HUES6 (cell line): ENCODE measurements around the gene LRCOL1.
A peak's percentile ranks its signal among the peaks of the same experiment; 100 is the strongest.

ENCODE experiments used
- H3K27ac ChIP-seq: 2 replicates; pipeline ENCODE4 v1.7.0; 2013; ENCODE audit warnings: low read depth, mild to moderate bottlenecking, low read length, inconsistent platforms
- H3K27me3 ChIP-seq: 2 replicates; pipeline ENCODE4 v1.6.1; 2013; ENCODE audit warnings: low read length; ENCODE audit not compliant: control insufficient read depth, insufficient read depth
- H3K36me3 ChIP-seq: 2 replicates; pipeline ENCODE4 v1.6.1; 2013; ENCODE audit warnings: low read length; ENCODE audit not compliant: control insufficient read depth, insufficient read depth
- H3K4me1 ChIP-seq: 2 replicates; pipeline ENCODE4 v1.6.1; 2013; ENCODE audit warnings: low read length; ENCODE audit not compliant: control insufficient read depth, insufficient read depth
- H3K4me3 ChIP-seq: 2 replicates; pipeline ENCODE4 v1.5.1; 2013; ENCODE audit warnings: low read depth, low read length
- H3K9ac ChIP-seq: one replicate; pipeline ENCODE4 v1.6.1; 2013; ENCODE audit warnings: mild to moderate bottlenecking, low read length
- H3K9me3 ChIP-seq: 2 replicates; pipeline ENCODE4 v1.6.1; 2013; ENCODE audit warnings: low read depth, low read length; ENCODE audit not compliant: control insufficient read depth, insufficient read depth

LRCOL1 gene

DNA sequence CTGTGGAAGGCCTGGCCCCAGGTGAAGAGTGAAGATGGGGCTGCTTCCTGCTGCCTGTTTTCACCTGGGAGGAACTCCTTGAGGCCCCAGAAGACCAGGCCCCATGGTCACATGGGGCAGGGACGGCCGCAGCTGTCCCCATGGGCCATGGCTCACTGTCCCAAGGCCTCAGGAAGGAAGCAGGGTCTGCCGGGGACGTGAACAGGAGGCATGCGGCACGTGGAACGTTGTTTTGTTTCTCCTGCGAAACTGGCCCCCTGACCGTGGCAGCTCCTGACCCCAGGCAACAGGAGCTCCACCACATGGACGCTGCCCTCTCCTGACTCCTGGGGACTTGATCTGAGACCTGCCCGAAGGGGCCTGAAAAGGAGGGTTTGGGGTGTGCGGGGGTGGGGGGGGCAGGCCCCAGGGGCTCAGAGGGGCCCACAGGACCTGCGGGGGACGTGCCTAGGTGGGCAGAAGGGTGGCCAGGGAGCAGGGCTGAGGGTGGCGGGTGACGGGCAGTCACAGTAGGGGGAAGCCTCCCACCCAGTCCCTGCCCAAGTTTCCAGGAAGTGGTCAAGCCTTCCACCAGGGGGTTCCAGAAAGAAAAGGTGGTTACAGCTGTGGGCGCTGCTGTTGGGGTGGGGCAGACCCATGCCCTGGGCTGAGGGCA lies 41.4 kb downstream of the LRCOL1 start:
- H3K27ac ChIP-seq = no peak overlapping the region
- no peaks in the 10 kb centered on the region for H3K4me1 ChIP-seq
- no peaks in the 10 kb centered on the region for H3K9me3 ChIP-seq
- no peak overlapping the region for H3K9ac ChIP-seq
- H3K4me3 ChIP-seq = no peak overlapping the region
- no peaks in the 10 kb centered on the region; the same call in 1 of the 2 replicates for H3K27me3 ChIP-seq
- peaks cover 50% of the 10 kb centered on the region for H3K36me3 ChIP-seq

- Histone ChIP-seq H3K27ac (no peak overlapping the region), H3K27me3 (no peaks in the 10 kb centered on the region; the same call in 1 of the 2 replicates), H3K9me3 (no peaks in the 10 kb centered on the region), H3K36me3 (peaks cover 44% of the 10 kb centered on the region), H3K4me1 (no peaks in the 10 kb centered on the region), H3K4me3 (no peak overlapping the region), H3K9ac (no peak overlapping the region)
Measured at GRCh38 chr12:132568301-132568700, 42.1 kb downstream of the LRCOL1 start.

DNA sequence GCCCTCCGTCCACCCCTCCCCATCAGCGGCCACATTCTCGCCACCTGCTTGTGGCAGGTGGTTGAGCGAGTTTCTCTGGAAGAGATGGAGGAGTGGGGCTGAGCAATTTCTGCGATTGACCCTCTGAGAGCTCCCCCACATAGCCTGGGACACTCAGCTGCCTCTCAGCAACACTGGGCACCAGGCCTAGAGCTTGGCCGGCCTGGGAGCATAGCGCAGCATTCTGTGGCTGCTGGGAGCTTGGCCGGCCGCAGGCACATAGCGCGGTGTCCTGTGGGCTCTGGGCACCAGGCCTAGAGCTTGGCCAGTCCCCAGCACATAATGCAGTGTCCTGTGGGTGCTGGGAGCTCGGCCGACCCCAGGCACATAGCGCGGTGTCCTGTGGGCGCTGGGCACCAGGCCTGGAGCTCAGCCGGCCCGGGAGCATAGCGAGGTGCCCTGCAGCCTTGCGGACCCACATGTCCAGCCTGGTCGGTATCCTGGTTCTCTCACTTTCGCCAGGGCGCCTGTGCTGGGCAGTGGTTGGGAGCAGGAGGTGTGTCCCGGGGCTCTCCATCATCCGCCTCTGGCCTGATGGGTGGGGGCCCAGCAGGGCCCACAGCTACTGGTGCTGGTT lies 43.8 kb downstream of the LRCOL1 start:
- Histone ChIP-seq H3K36me3 (peaks cover 30% of the 10 kb centered on the region), H3K9ac (no peak overlapping the region), H3K4me1 (peaks cover 1% of the 10 kb centered on the region), H3K4me3 (no peak overlapping the region), H3K9me3 (no peaks in the 10 kb centered on the region), H3K27ac (no peak overlapping the region), H3K27me3 (no peaks in the 10 kb centered on the region; the same call in 1 of the 2 replicates)

- no peak overlapping the region for H3K9ac ChIP-seq
Measured at GRCh38 chr12:132565365-132565764, 45.0 kb downstream of the LRCOL1 start.

GRCh38 chr12:132563911-132564310 lies 46.5 kb downstream of the LRCOL1 start:
- Histone ChIP-seq H3K27me3 (peaks cover 12% of the 10 kb centered on the region), H3K36me3 (peaks cover 18% of the 10 kb centered on the region), H3K27ac (no peak overlapping the region), H3K4me1 (peaks cover 6% of the 10 kb centered on the region), H3K9me3 (no peaks in the 10 kb centered on the region), H3K9ac (no peak overlapping the region), H3K4me3 (no peak overlapping the region)

More at GRCh38 chr12:132565365-132565764, 45.0 kb downstream of the LRCOL1 start:
- Histone ChIP-seq H3K4me1 (peaks cover 6% of the 10 kb centered on the region), H3K9me3 (no peaks in the 10 kb centered on the region), H3K27ac (no peak overlapping the region), H3K27me3 (peaks cover 5% of the 10 kb centered on the region; the same call in 1 of the 2 replicates), H3K36me3 (peaks cover 21% of the 10 kb centered on the region), H3K4me3 (no peak overlapping the region)

- H3K4me1 ChIP-seq = peaks cover 6% of the 10 kb centered on the region
- peaks cover 9% of the 10 kb centered on the region for H3K36me3 ChIP-seq
- no peak overlapping the region for H3K9ac ChIP-seq
- H3K27ac ChIP-seq = no peak overlapping the region
- H3K27me3 ChIP-seq = peaks cover 25% of the 10 kb centered on the region
- H3K4me3 ChIP-seq = no peak overlapping the region
- no peaks in the 10 kb centered on the region for H3K9me3 ChIP-seq
Measured at GRCh38 chr12:132562489-132563021, 47.8 kb downstream of the LRCOL1 start.

DNA sequence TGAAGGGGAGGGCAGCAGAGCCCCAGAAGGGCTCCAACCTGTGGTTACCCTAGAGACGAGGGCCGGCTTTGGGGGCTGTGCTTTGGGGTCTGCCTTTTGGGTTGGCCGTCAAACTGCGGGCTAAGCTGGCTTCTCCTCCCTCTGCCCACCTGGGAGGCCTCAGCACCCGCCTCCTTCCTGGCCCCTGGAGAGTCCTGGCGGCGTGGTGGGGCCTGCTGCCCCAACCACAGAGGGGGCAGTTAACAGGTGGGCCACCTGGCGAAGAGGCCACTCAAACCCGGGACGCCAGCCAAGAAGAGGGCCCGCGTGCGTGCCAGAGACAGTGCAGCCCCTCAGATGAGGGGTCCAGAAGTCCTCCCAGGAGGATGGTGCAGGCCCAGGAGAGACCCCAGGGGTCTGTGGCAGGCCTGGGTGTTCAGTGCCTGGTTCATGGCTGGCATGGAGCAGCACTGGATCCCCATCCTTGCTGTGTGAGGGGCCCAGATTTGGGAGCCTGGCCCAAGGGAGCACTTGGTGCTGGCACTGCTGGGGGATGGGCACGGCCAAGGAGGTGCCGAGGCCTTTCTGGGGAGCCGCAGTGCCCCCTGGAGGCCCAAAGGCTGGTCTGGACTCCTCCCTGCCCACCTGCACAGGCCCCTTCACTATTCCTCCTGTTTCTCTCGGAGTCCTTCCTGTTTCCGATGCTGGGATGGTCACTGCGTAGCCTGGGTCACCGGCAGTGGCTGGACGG lies 48.8 kb downstream of the LRCOL1 start:
- H3K4me1 ChIP-seq = peaks cover 6% of the 10 kb centered on the region
- peak overlapping the region; percentile 10 for H3K9ac ChIP-seq
- H3K4me3 ChIP-seq = peak overlapping the region; percentile 93
- peaks cover 35% of the 10 kb centered on the region for H3K27me3 ChIP-seq
- H3K9me3 ChIP-seq = no peaks in the 10 kb centered on the region
- no peak overlapping the region for H3K27ac ChIP-seq
- peaks cover 8% of the 10 kb centered on the region for H3K36me3 ChIP-seq

DNA sequence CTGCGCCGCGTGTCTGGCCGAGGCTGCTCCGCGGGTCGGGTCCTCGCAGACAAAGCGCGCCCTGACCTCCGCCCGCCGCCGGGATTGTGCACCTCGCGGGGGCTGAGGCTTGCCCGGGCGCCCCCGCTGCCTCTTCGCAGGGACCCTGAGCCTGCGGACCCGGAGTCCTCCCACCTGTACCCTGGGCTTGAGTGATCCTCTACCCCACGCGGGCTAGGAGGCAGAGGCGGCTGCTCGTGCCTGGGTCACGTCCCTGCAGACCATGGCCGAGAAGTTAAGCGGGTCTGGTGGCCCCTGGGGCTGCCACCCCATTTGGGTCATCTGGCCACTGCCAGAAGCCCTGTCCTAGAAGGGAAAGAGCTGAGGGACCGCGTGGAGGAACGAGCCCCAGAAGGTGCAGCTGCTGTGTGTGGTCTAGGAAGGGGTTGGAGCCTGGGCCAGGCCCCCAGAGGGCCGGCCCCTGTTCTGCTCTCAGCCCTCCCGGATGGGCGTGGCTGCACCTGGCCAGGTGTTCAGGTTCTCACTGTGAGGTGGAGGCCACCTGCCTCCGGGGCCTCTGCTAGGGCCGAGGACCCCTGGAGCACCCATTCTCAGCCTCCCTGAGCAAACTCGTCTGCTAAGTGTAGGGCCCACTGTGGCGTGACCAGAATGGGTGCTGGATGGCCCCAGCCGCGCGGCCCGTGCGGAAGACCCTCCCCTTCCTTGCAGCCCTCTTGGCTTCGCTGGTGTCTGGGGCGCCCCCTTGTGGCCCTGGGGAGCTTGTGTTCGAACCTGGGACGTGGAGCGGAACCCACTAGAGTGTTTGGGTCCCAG lies 49.6 kb downstream of the LRCOL1 start:
- Histone ChIP-seq H3K9me3 (no peaks in the 10 kb centered on the region), H3K27me3 (peaks cover 40% of the 10 kb centered on the region), H3K4me3 (peak overlapping the region; percentile 93), H3K9ac (peak overlapping the region; percentile 75), H3K36me3 (peaks cover 6% of the 10 kb centered on the region), H3K4me1 (peaks cover 6% of the 10 kb centered on the region), H3K27ac (peak overlapping the region; percentile 36; the same call in 1 of the 2 replicates)

GRCh38 chr12:132560364-132560613 lies 50.1 kb downstream of the LRCOL1 start:
- no peaks in the 10 kb centered on the region for H3K9me3 ChIP-seq
- H3K27me3 ChIP-seq = peaks cover 44% of the 10 kb centered on the region
- H3K27ac ChIP-seq = peak overlapping the region; percentile 36
- peaks cover 6% of the 10 kb centered on the region for H3K4me1 ChIP-seq
- peak overlapping the region; percentile 75 for H3K9ac ChIP-seq
- H3K4me3 ChIP-seq = peak overlapping the region; percentile 93
- peaks cover 2% of the 10 kb centered on the region for H3K36me3 ChIP-seq

- Histone ChIP-seq H3K4me3 (peak overlapping the region; percentile 93), H3K36me3 (no peaks in the 10 kb centered on the region), H3K9me3 (no peaks in the 10 kb centered on the region), H3K4me1 (peaks cover 6% of the 10 kb centered on the region), H3K27me3 (peaks cover 47% of the 10 kb centered on the region), H3K9ac (peak overlapping the region; percentile 69), H3K27ac (peak overlapping the region; percentile 36)
Measured at GRCh38 chr12:132559652-132560363, 50.6 kb downstream of the LRCOL1 start.
